Hematopoietic multipotent progenitor cell treated with erythropoietin and hydrocortisone succinate and interleukin-3 and kit ligand, for 8 days (in vitro differentiated cells): ENCODE results near the gene ARL14.
"Not testable (repeated sequence)": the region's sequence is repeated elsewhere in the genome, so short reads cannot be mapped to it uniquely, and the experiment has no call there.

Source experiments
- DNase-seq: peaks from one replicate; pipeline ENCODE4 v3.0.0-alpha.2; 2015

Gene ARL14

GRCh38 chr3:160678292-160678842 is 1.4 kb downstream of the ARL14 start:
- DNase-seq = no peak

- DNase-seq = no peak
These were observed 7.4 kb downstream of the ARL14 start for GRCh38 chr3:160684368-160684740.

GRCh38 chr3:160685144-160685766 is 8.3 kb downstream of the ARL14 start:
- DNase-seq = peak; percentile 29

GRCh38 chr3:160686955-160687535 is 10.1 kb downstream of the ARL14 start:
- DNase-seq = peak; percentile 54

GRCh38 chr3:160691151-160691550 is 14.2 kb downstream of the ARL14 start:
- DNase-seq = no peak

- DNase-seq = no peak
These were observed 15.0 kb downstream of the ARL14 start for GRCh38 chr3:160691962-160692361.

- DNase-seq = no peak
These were observed 16.2 kb downstream of the ARL14 start for GRCh38 chr3:160693191-160693590.

GRCh38 chr3:160694345-160694744 is 17.4 kb downstream of the ARL14 start:
- DNase-seq = no peak

GRCh38 chr3:160695003-160695402 is 18.0 kb downstream of the ARL14 start:
- DNase-seq = no peak

- no peak for DNase-seq
These were observed 19.0 kb downstream of the ARL14 start for GRCh38 chr3:160695915-160696327.

GRCh38 chr3:160697637-160698380 is 20.8 kb downstream of the ARL14 start:
- DNase-seq = no peak

GRCh38 chr3:160698599-160699195 is 21.7 kb downstream of the ARL14 start:
- no peak for DNase-seq

- DNase-seq = no peak
These were observed 24.5 kb downstream of the ARL14 start for GRCh38 chr3:160701490-160701889.

- no peak for DNase-seq
These were observed 25.3 kb downstream of the ARL14 start for GRCh38 chr3:160702290-160702689.

GRCh38 chr3:160703974-160704373 is 27.0 kb downstream of the ARL14 start:
- no peak for DNase-seq

GRCh38 chr3:160707187-160707794 is 30.3 kb downstream of the ARL14 start:
- peak; percentile 74 for DNase-seq

GRCh38 chr3:160709477-160710182 is 32.7 kb downstream of the ARL14 start:
- no peak for DNase-seq

GRCh38 chr3:160713144-160713543 is 36.2 kb downstream of the ARL14 start:
- DNase-seq = not testable (repeated sequence)

GRCh38 chr3:160719710-160720109 is 42.8 kb downstream of the ARL14 start:
- no peak for DNase-seq

- no peak for DNase-seq
These were observed 43.3 kb downstream of the ARL14 start for GRCh38 chr3:160720123-160720746.

- DNase-seq = no peak
These were observed 45.4 kb downstream of the ARL14 start for GRCh38 chr3:160722331-160722730.

GRCh38 chr3:160725338-160725737 is 48.4 kb downstream of the ARL14 start:
- DNase-seq = no peak
